Astrocyte of the cerebellum (primary cell): ENCODE data around the gene SLC16A13.
A peak's percentile ranks its signal among the peaks of the same experiment; 100 is the strongest.

Experiments used
- DNase-seq: peaks from one replicate; pipeline ENCODE4 v3.0.0-alpha.2; 2011; ENCODE audit warnings: low read depth
- H3K4me3 ChIP-seq: 2 replicates; pipeline ENCODE4 v1.5.1; 2011; ENCODE audit warnings: mild to moderate bottlenecking, low read depth, low read length, moderate library complexity
- CTCF ChIP-seq: IDR thresholded peaks from 2 replicates; pipeline ENCODE4 v1.5.1; 2012; ENCODE audit warnings: low read length, low read depth, moderate library complexity, mild to moderate bottlenecking; ENCODE audit errors: missing control alignments
- in situ Hi-C: cut with HindIII; loops from 2 replicates; pipeline ENCODE4 v1.10.0; 2017; ENCODE audit warnings: low sequenced_read_pairs

Gene SLC16A13

GRCh38 chr17:7064261-7064660 lies 28.4 kb downstream of the SLC16A13 start:
- in situ Hi-C loops = no loop called here
- no peak overlapping the region for H3K4me3 ChIP-seq
- DNase-seq = peak; percentile 50
- no peak for TF ChIP-seq CTCF

GRCh38 chr17:7067198-7067597 lies 31.4 kb downstream of the SLC16A13 start:
- in situ Hi-C loops = no loop called here
- DNase-seq = no peak
- no peak overlapping the region for H3K4me3 ChIP-seq
- TF ChIP-seq CTCF = no peak

GRCh38 chr17:7068268-7068667 lies 32.5 kb downstream of the SLC16A13 start:
- no peak overlapping the region for H3K4me3 ChIP-seq
- in situ Hi-C loops = no loop called here
- no peak for TF ChIP-seq CTCF
- DNase-seq = no peak

GRCh38 chr17:7070712-7071111 lies 34.9 kb downstream of the SLC16A13 start:
- in situ Hi-C loops = loop anchor here (5.0 kb wide), 1 partner anchor 52 kb away; no protein-coding TSS in a partner anchor
- no peak for DNase-seq
- no peak for TF ChIP-seq CTCF
- no peak overlapping the region for H3K4me3 ChIP-seq

- no peak for TF ChIP-seq CTCF
- in situ Hi-C loops = loop anchor here (5.0 kb wide), 1 partner anchor 50 kb away; no protein-coding TSS in a partner anchor
- H3K4me3 ChIP-seq = no peak overlapping the region
- no peak for DNase-seq
Observed at GRCh38 chr17:7072406-7072805, 36.6 kb downstream of the SLC16A13 start.

- no peak overlapping the region for H3K4me3 ChIP-seq
- no peak for DNase-seq
- in situ Hi-C loops = loop anchor here (5.0 kb wide), 1 partner anchor 47 kb away; no protein-coding TSS in a partner anchor
- no peak for TF ChIP-seq CTCF
Observed at GRCh38 chr17:7074931-7075330, 39.1 kb downstream of the SLC16A13 start.
